Measurements from ENCODE around the gene LY6G5B.
"Not testable (repeated sequence)": the region's sequence is repeated elsewhere in the genome, so short reads cannot be mapped to it uniquely, and the experiment has no call there.

LY6G5B gene

GRCh38 chr6:31701666-31702404 lies 32.1 kb downstream of the LY6G5B start:
- H3K27me3 ChIP-seq (ENCODE audit: insufficient read depth, low read length), result no peaks in the 10 kb centered on the region
- no peak overlapping the region for H3K27ac ChIP-seq (ENCODE audit: low read depth, low read length)
- peaks cover 15% of the 10 kb centered on the region; the same call in 1 of the 2 replicates for H3K36me3 ChIP-seq (ENCODE audit: insufficient read depth, low read length)
- peak overlapping the region; percentile 87 for H3K4me3 ChIP-seq (ENCODE audit: low read length)
- H3K4me1 ChIP-seq (ENCODE audit: insufficient read depth, low read length), result 0 out of 2 replicates have a peak, but pooled peaks cover 4% of the 10 kb centered on the region
- H3K9ac ChIP-seq (ENCODE audit: low read depth, low read length), result peak overlapping the region; percentile 84; the same call in 1 of the 2 replicates
- no peaks in the 10 kb centered on the region for H3K9me3 ChIP-seq (ENCODE audit: insufficient read depth, low read depth, low read length)
- WGBS, result 68% methylated on average over 7 of the region's 7 CpGs

GRCh38 chr6:31702405-31702818 lies 32.6 kb downstream of the LY6G5B start:
- H3K4me3 ChIP-seq (ENCODE audit: low read length), result peak overlapping the region; percentile 87
- no peaks in the 10 kb centered on the region for H3K9me3 ChIP-seq (ENCODE audit: insufficient read depth, low read depth, low read length)
- peak overlapping the region; percentile 90; the same call in 1 of the 2 replicates for H3K27ac ChIP-seq (ENCODE audit: low read depth, low read length)
- peak overlapping the region; percentile 84 for H3K9ac ChIP-seq (ENCODE audit: low read depth, low read length)
- H3K36me3 ChIP-seq (ENCODE audit: insufficient read depth, low read length), result peaks cover 10% of the 10 kb centered on the region; the same call in 1 of the 2 replicates
- H3K4me1 ChIP-seq (ENCODE audit: insufficient read depth, low read length), result 0 out of 2 replicates have a peak, but pooled peaks cover 4% of the 10 kb centered on the region
- H3K27me3 ChIP-seq (ENCODE audit: insufficient read depth, low read length), result no peaks in the 10 kb centered on the region
- 4% methylated on average over 8 of the region's 10 CpGs for WGBS

- H3K9ac ChIP-seq (ENCODE audit: low read depth, low read length), result peak within 1 kb of the TSS; percentile 84
- peak within 1 kb of the TSS; percentile 90 for H3K27ac ChIP-seq (ENCODE audit: low read depth, low read length)
- WGBS, result 4% methylated on average over 54 of the region's 54 CpGs
- H3K4me3 ChIP-seq (ENCODE audit: low read length), result peak within 1 kb of the TSS; percentile 87
- no peaks in the 10 kb centered on the region for H3K27me3 ChIP-seq (ENCODE audit: insufficient read depth, low read length)
- H3K4me1 ChIP-seq (ENCODE audit: insufficient read depth, low read length), result 0 out of 2 replicates have a peak, but pooled peaks cover 4% of the 10 kb centered on the region
- no peaks in the 10 kb centered on the region for H3K9me3 ChIP-seq (ENCODE audit: insufficient read depth, low read depth, low read length)
- H3K36me3 ChIP-seq (ENCODE audit: insufficient read depth, low read length), result peaks cover 10% of the 10 kb centered on the region; the same call in 1 of the 2 replicates
Observed at GRCh38 chr6:31702819-31703716, 33.3 kb downstream of the LY6G5B start, which contains the start of gene ABHD16A. ABHD16A (minus strand) TSS chr6:31703324; CDS start chr6:31703281, 43 bp downstream.

GRCh38 chr6:31705931-31706330 lies 36.2 kb downstream of the LY6G5B start:
- H3K27ac ChIP-seq (ENCODE audit: low read depth, low read length), result no peak overlapping the region
- H3K9ac ChIP-seq (ENCODE audit: low read depth, low read length), result no peak overlapping the region
- WGBS, result 91% methylated on average over 6 of the region's 6 CpGs
- H3K4me3 ChIP-seq (ENCODE audit: low read length), result no peak overlapping the region
- H3K9me3 ChIP-seq (ENCODE audit: insufficient read depth, low read depth, low read length), result no peaks in the 10 kb centered on the region
- H3K27me3 ChIP-seq (ENCODE audit: insufficient read depth, low read length), result no peaks in the 10 kb centered on the region
- 0 out of 2 replicates have a peak, but pooled peaks cover 4% of the 10 kb centered on the region for H3K4me1 ChIP-seq (ENCODE audit: insufficient read depth, low read length)
- H3K36me3 ChIP-seq (ENCODE audit: insufficient read depth, low read length), result no peaks in the 10 kb centered on the region

- Histone ChIP-seq H3K36me3 (ENCODE audit: insufficient read depth, low read length) (no peaks in the 10 kb centered on the region), H3K9ac (ENCODE audit: low read depth, low read length) (no peak within 1 kb of the TSS), H3K4me3 (ENCODE audit: low read length) (no peak within 1 kb of the TSS), H3K27ac (ENCODE audit: low read depth, low read length) (no peak within 1 kb of the TSS), H3K4me1 (ENCODE audit: insufficient read depth, low read length) (0 out of 2 replicates have a peak, but pooled peaks cover 4% of the 10 kb centered on the region), H3K27me3 (ENCODE audit: insufficient read depth, low read length) (no peaks in the 10 kb centered on the region), H3K9me3 (ENCODE audit: insufficient read depth, low read depth, low read length) (no peaks in the 10 kb centered on the region)
- whole genome bisulfite sequencing, result 77% methylated on average over 2 of the region's 3 CpGs
Observed at GRCh38 chr6:31706599-31706998, 36.8 kb downstream of the LY6G5B start, which contains the start of gene LY6G6F. LY6G6F (plus strand) TSS chr6:31706866; CDS start chr6:31706907, 41 bp downstream.

GRCh38 chr6:31707701-31708100 lies 37.9 kb downstream of the LY6G5B start:
- Histone ChIP-seq H3K27me3 (ENCODE audit: insufficient read depth, low read length) (no peaks in the 10 kb centered on the region), H3K36me3 (ENCODE audit: insufficient read depth, low read length) (no peaks in the 10 kb centered on the region), H3K27ac (ENCODE audit: low read depth, low read length) (no peak overlapping the region), H3K9ac (ENCODE audit: low read depth, low read length) (no peak overlapping the region), H3K9me3 (ENCODE audit: insufficient read depth, low read depth, low read length) (no peaks in the 10 kb centered on the region), H3K4me1 (ENCODE audit: insufficient read depth, low read length) (no peaks in the 10 kb centered on the region), H3K4me3 (ENCODE audit: low read length) (no peak overlapping the region)
- WGBS, result 95% methylated on average over 10 of the region's 10 CpGs

- Histone ChIP-seq H3K4me3 (ENCODE audit: low read length) (no peak overlapping the region), H3K36me3 (ENCODE audit: insufficient read depth, low read length) (no peaks in the 10 kb centered on the region), H3K27ac (ENCODE audit: low read depth, low read length) (no peak overlapping the region), H3K9me3 (ENCODE audit: insufficient read depth, low read depth, low read length) (no peaks in the 10 kb centered on the region), H3K9ac (ENCODE audit: low read depth, low read length) (no peak overlapping the region), H3K27me3 (ENCODE audit: insufficient read depth, low read length) (no peaks in the 10 kb centered on the region), H3K4me1 (ENCODE audit: insufficient read depth, low read length) (peaks cover 2% of the 10 kb centered on the region; the same call in 1 of the 2 replicates)
- WGBS, result 91% methylated on average over 2 of the region's 3 CpGs
Observed at GRCh38 chr6:31708224-31708623, 38.4 kb downstream of the LY6G5B start.

- not testable (repeated sequence) for H3K4me3 ChIP-seq (ENCODE audit: low read length); H3K9me3 ChIP-seq (ENCODE audit: insufficient read depth, low read depth, low read length); H3K27me3 ChIP-seq (ENCODE audit: insufficient read depth, low read length); H3K4me1 ChIP-seq (ENCODE audit: insufficient read depth, low read length); H3K9ac ChIP-seq (ENCODE audit: low read depth, low read length); H3K36me3 ChIP-seq (ENCODE audit: insufficient read depth, low read length); H3K27ac ChIP-seq (ENCODE audit: low read depth, low read length)
- WGBS, result 95% methylated on average over 11 of the region's 11 CpGs
Observed at GRCh38 chr6:31709157-31709556, 39.4 kb downstream of the LY6G5B start.

- Histone ChIP-seq H3K9me3 (ENCODE audit: insufficient read depth, low read depth, low read length) (no peaks in the 10 kb centered on the region), H3K27me3 (ENCODE audit: insufficient read depth, low read length) (no peaks in the 10 kb centered on the region), H3K27ac (ENCODE audit: low read depth, low read length) (no peak overlapping the region), H3K4me3 (ENCODE audit: low read length) (no peak overlapping the region), H3K36me3 (ENCODE audit: insufficient read depth, low read length) (no peaks in the 10 kb centered on the region), H3K9ac (ENCODE audit: low read depth, low read length) (no peak overlapping the region), H3K4me1 (ENCODE audit: insufficient read depth, low read length) (peaks cover 21% of the 10 kb centered on the region)
- WGBS, result 72% methylated on average over 5 of the region's 5 CpGs
Observed at GRCh38 chr6:31710523-31711219, 40.9 kb downstream of the LY6G5B start.

GRCh38 chr6:31711233-31711632 lies 41.5 kb downstream of the LY6G5B start:
- no peaks in the 10 kb centered on the region for H3K9me3 ChIP-seq (ENCODE audit: insufficient read depth, low read depth, low read length)
- H3K36me3 ChIP-seq (ENCODE audit: insufficient read depth, low read length), result no peaks in the 10 kb centered on the region
- peaks cover 21% of the 10 kb centered on the region for H3K4me1 ChIP-seq (ENCODE audit: insufficient read depth, low read length)
- 89% methylated on average over 8 of the region's 8 CpGs for whole genome bisulfite sequencing
- no peak overlapping the region for H3K27ac ChIP-seq (ENCODE audit: low read depth, low read length)
- no peak overlapping the region for H3K4me3 ChIP-seq (ENCODE audit: low read length)
- H3K27me3 ChIP-seq (ENCODE audit: insufficient read depth, low read length), result no peaks in the 10 kb centered on the region
- H3K9ac ChIP-seq (ENCODE audit: low read depth, low read length), result no peak overlapping the region
